Urinary bladder (tissue), 4 donors: Measurements from ENCODE around the gene FOXJ3. TPM values are rescaled to one million over a fixed set of nuclear protein-coding genes. Genes with fewer than 3 reads are reported as not detected.
A peak's percentile ranks its signal among the peaks of the same experiment; 100 is the strongest.

Source experiments
- DNase-seq: peaks from one replicate; pipeline ENCODE4 v3.0.0-alpha.2; 2015; ENCODE audit errors: extremely low spot score
- H3K27ac ChIP-seq: one replicate; pipeline ENCODE4 v1.5.1; 2013; ENCODE audit warnings: low read depth, mild to moderate bottlenecking, moderate library complexity
- H3K36me3 ChIP-seq: one replicate; pipeline ENCODE4 v1.6.1; 2013; ENCODE audit warnings: mild to moderate bottlenecking, moderate library complexity; ENCODE audit not compliant: insufficient read depth
- H3K4me1 ChIP-seq: one replicate; pipeline ENCODE4 v1.6.1; 2013; ENCODE audit warnings: mild to moderate bottlenecking, moderate library complexity; ENCODE audit not compliant: insufficient read depth
- H3K4me3 ChIP-seq: one replicate; pipeline ENCODE4 v1.5.1; 2013; ENCODE audit warnings: low read depth, low read length
- WGBS: extraction: QIAGEN DNeasy Blood & Tissue Kit; methylation state at CpG from one replicate; pipeline ENCODE4 v1.1.7; 2013; 5-methylcytosine and 5-hydroxymethylcytosine counted together
- polyA plus RNA-seq: library from polyadenylated mRNA; stranded (reverse); fragments of 200-250 nt; gene quantifications from one replicate; pipeline ENCODE4 v1.2.3, GENCODE V29; 2013
- total RNA-seq: library from RNA; depleted of rRNA; stranded (reverse); fragments of >200 nt; gene quantifications from one replicate; pipeline ENCODE4 v1.2.3, GENCODE V29; 2014
- donor health status: healthy with polysubstance abuse.
- donor health status: healthy.

FOXJ3 gene
- total and polyA plus RNA-seq, 2 donors, result 21.4 to 103 TPM

DNA sequence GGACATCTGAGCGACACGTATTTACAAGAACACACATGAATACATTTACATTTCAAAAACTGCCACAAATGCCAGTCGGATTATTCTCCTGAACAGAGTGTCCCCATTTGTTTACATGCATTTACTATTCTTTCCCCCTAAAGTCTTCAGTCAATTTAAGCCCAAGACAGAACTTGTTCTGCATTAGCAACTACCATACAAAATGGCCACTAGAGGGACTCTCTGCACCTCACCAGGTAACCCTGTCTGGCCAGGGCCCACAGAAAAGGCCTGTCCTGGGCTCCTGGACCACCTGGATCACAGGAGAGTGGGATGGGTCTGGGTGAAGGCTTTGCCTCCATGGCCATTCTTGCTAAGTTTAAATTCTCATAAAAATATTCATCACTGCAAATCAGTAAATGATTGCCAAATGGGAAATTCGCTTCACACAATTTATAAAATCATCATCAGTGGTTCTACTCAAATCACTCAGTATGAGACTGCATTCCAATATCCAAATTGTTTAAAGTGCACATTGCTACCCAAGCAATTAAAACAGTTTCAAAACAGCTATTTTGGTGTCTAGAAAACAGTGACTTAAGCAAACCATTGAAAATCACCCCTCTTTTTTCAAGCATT lies 158.0 kb downstream of the FOXJ3 start:
- Histone ChIP-seq H3K36me3 (no peaks in the 10 kb centered on the region), H3K27ac (no peak overlapping the region), H3K4me1 (no peaks in the 10 kb centered on the region), H3K4me3 (no peak overlapping the region)
- WGBS, result 68% methylated on average over 4 of the region's 4 CpGs
- no peak for DNase-seq

DNA sequence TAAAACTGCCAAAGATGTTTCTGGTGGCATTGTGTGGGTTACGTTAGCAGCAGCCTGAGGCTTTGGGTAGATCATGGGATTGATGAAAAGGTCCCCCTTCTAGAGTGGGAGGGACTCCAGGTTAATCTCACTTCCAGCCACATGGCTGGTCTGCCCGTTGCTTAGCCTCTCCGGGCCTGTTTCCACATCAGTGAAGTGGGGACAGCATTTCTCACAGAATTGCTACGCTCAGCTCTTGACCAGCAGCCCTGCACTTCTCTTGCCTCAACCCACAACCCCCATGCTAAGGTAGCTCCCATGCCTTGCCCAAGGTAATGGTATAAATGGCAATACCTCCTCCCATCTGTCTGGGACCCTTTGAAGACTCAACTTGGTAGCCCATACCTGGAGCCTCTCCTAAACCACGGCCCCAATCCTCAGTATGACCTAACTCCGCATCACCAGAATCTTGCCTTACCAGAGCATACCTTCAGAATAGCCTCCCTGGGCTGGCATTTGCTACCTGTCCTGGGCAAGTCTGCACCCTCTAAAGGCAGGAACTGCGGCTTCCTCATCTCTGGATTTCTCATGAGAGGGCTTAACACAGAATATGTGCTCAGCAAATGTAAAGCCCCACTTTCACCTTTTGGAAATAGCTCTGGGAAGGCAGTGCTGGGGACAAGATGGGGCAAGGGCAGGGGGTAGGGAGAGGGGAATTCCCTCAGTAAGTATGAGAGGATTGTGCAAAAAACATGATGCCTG lies 159.6 kb downstream of the FOXJ3 start:
- DNase-seq, result no peak
- 92% methylated on average over 7 of the region's 7 CpGs for WGBS
- Histone ChIP-seq H3K36me3 (no peaks in the 10 kb centered on the region), H3K4me1 (no peaks in the 10 kb centered on the region), H3K27ac (no peak overlapping the region), H3K4me3 (no peak overlapping the region)

DNA sequence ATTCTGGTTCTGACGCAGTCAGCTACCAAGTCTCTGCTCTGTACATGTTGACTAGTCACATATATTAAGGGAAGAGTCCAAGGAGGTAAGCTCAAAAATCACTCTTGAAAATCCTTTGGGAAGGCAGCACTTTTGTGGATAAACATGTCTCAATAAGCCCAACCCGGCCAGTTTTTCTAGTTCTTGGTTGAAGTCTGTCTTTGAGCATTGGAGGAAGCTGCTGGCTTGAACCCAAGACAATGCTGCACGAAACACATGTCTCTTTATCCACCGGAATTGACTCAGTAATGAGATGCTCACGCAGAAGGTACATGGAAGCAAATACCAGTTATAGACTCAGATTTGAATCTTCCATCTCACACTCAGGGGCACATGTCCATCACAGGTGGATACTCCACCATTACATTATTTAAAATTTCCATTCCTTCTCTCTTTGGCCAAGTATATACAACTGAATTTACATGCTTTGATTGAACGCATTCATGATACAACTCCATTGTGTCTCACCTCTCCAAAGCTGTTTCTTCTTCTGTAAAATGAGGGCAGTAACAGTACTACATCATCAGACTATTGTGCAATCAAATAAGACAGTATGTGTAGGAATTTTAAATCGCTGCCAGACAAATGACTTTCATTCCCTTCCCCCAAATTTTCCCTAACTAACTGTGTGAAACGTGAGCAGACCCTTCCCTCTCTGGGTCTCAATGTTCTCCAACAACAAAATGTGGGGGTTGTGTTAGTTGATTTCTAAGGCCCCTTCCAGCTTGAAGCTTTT lies 160.9 kb downstream of the FOXJ3 start:
- Histone ChIP-seq H3K27ac (no peak overlapping the region), H3K4me3 (no peak overlapping the region), H3K4me1 (no peaks in the 10 kb centered on the region), H3K36me3 (no peaks in the 10 kb centered on the region)
- WGBS, result 64% methylated on average over 8 of the region's 8 CpGs
- no peak for DNase-seq

DNA sequence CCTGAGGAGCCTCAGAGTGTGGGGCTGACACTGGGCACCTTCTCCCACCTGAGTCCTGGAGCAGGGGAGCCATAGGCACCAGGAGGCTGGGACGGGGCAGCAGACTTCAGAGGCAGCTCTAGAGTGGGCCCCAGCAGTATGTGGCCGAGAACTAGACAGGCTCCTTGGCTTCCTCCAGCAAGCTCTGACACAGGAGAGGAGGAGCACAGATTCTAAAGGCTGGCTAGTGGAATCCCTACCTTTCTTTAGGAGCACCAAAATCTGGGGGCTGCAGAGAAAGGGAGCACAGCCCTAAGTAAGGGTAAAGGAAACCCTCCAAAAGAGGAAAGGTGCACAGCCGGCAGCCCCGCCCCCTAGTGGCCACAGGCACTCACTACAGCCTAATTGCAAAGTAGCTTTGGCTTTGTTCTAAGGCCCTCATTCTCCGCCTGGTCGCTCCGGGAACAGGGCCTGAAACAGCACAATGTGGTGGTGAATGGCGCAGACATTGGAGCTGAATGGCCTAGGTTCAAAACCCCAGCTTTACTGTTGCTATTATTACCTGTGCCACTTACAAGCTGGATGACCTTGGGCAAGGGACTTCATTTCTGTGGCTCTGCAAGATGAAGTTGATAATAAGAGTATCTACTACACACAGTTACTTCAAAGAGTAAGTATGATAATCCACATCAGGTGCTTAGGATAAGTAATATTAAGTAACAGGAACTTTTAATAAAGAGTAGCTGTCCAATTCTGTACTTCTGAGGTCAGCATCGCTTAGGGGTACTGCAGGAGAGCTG lies 161.7 kb downstream of the FOXJ3 start:
- Histone ChIP-seq H3K4me1 (no peaks in the 10 kb centered on the region), H3K36me3 (no peaks in the 10 kb centered on the region), H3K27ac (no peak overlapping the region), H3K4me3 (no peak overlapping the region)
- 39% methylated on average over 9 of the region's 9 CpGs for WGBS
- DNase-seq, result no peak

DNA sequence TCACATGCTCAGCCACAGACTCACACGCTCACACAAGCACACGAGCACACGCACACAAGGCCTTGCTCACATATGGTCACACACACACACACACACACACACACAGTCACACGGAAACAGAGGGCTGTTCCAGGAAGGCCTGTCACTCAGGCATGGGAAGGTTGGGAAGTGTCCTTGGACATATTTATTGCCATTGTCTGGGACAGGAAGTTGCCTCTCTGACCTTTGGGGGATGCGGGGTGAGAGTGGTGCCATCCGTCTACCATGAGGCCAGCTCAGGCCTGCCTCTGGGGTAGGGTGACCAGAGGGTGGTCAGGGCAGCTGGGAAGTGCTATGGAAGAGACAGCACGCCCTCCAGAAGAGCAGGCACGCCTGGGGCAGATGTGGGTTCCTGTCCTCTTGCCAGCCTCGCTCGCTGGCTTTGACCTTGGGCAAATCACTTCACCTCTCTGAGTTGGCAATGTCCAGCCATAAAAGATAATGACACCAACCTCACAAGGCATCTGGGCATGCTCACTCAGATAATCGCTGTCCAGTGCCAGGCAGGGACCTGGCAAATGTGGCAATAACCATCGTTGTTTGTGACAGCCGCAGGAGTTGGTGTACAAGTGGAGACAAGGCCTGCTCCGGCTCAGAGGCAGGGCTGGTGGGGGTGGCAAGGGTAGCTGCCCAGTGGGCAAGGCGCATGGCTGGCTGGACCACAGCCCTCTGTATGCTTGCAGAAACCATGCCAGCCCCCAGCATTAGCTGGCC lies 162.5 kb downstream of the FOXJ3 start:
- Histone ChIP-seq H3K4me1 (no peaks in the 10 kb centered on the region), H3K4me3 (no peak overlapping the region), H3K27ac (no peak overlapping the region), H3K36me3 (no peaks in the 10 kb centered on the region)
- 53% methylated on average over 15 of the region's 15 CpGs for WGBS
- DNase-seq, result no peak

DNA sequence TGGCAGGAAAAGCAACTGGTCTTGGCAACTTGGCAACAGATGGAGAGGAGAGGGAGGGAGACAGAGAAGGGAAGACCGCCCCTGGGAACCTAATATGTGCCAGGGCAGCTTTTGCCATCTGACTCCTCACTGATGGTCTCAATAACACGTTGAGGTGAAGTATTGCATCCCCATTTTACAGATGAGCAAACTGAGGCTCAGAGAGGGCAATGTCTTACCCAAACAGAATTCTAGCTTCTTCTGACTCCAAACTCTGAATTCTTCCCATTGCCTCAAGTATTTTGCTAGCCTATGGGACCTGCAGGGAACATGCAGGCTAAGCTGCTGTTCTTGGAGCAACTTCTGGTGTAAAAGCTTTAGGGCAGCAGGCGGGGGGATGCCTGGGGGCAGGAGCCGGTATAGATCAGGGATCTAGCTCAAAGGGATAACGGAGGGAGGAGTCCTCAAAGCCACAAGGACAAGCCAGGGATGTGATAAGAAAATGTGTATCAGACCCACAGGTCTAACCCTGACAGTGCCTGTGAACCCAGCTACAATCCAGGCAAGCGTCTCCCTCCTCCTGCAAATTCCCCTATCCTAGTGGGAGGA lies 163.3 kb downstream of the FOXJ3 start:
- Histone ChIP-seq H3K36me3 (no peaks in the 10 kb centered on the region), H3K4me1 (no peaks in the 10 kb centered on the region), H3K4me3 (no peak overlapping the region), H3K27ac (no peak overlapping the region)
- 64% methylated on average over 6 of the region's 6 CpGs for WGBS
- no peak for DNase-seq

DNA sequence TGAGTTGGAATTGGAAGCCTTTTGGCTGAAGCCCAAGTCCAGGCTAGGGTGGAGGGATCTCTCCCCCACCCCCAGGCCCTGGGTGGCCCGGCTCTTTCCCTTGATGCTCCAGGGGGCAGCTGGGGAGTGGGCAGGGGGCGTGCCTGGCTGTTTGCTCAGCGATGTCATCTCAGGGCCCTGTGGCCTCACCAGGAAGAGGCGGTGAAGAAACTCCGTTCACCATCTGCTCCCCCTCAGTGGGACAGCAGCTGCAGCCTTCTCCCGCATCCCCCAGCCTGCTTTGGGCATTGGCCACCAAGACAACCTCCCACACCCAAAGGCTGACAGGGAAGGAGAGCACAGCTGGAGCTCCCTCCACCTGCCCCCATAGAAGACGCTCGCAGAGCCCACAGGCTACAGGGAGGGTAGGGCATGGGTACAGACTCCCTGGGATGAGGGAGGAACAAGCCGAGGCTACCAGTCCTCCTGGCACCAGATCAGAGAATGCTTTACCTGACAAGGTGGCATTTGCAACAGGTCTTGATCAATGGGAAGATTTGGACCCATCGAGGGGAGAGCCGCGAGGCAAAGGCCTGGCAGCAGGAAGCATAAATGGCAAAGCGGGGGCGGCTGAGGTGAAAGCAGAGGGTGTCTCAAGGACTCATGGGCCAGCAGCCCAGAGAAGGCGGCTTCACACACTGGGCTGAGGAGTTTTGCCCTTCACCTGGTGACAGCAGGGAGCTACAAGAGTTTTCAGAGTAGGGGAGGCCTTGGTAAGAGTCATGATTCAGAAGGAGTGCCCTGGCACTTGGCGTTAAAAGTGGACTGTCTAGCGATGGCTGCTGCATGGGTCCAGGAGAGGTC lies 164.0 kb downstream of the FOXJ3 start:
- Histone ChIP-seq H3K4me1 (no peaks in the 10 kb centered on the region), H3K36me3 (no peaks in the 10 kb centered on the region), H3K4me3 (no peak overlapping the region), H3K27ac (no peak overlapping the region)
- 65% methylated on average over 17 of the region's 17 CpGs for WGBS
- no peak for DNase-seq

DNA sequence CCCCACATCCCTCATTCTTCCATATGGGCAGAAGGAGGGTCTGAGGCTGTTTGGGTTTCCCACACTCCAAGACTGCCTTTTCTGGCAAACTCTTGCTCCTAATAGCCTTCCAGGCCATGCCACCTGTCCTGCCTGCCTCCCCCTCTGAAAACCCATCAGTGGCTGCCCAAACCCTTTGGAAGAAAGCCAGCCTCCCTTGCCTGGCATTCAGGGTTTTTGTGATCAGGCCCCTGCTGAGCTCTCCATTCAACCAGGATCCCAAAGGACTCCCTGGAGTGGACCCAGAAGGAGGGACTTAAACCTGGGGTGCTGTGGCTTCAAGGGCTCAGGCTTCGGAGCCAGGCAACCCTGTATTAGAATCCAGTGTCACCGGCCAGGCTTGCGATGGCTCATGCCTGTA lies 166.3 kb downstream of the FOXJ3 start:
- no peaks in the 10 kb centered on the region for H3K4me1 ChIP-seq
- no peak overlapping the region for H3K4me3 ChIP-seq
- H3K36me3 ChIP-seq, result no peaks in the 10 kb centered on the region
- H3K27ac ChIP-seq, result no peak overlapping the region
- DNase-seq, result no peak
- WGBS, result 91% methylated on average over 3 of the region's 3 CpGs

DNA sequence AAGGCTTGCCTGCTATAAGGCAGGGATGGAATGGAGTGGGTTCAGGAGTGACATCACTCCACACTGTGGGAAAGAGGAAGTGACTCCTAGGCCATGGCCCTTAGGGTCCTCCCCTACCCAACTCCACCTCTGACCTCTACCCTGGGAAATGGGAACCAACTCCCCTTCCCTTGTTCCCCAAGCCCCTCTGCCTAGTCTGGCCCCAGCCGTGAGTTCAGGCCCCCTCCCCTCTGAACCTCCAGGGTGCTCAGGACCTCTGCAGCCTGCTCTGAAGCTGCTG lies 166.7 kb downstream of the FOXJ3 start:
- Histone ChIP-seq H3K36me3 (no peaks in the 10 kb centered on the region), H3K27ac (no peak overlapping the region), H3K4me3 (no peak overlapping the region), H3K4me1 (no peaks in the 10 kb centered on the region)
- WGBS, result 83% methylated on average over 1 of the region's 1 CpG
- DNase-seq, result no peak

DNA sequence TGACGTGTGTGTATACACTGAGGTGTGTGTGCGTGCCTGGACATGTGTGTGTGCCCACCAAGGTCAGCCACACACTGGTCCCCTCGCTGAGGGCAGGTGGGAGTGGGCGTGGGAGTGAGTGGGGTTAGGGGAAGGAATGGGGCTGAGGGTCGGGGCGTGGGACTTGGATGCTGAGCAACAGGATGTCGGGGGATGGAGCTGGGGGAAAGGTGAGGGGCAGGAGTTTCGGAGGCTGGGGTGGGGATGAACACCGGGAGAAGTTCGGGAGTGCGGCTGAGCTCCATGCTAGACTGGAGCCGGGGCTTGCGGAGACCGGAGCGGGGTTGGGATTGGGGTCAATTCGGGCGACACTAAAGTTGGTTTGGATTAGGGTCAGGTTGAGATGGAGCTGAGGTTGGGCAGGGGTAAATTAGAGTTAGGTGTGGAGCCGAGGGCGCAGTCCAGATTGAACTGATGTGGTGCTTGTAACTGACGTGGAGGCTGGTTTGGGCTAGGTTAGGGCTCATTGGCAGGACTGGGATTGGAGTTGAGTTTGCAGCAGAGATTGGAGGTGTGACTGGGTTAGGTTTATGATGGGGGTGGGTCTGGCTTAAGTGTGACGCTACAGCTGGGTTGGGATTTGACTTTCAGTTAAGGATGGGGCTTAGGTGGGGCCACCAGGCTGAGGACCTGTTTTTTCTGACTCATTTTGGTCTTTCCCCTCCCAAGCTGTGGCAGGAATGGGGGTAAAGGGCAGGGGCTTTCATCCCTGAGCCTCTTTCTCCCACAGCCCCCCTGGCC lies 167.2 kb downstream of the FOXJ3 start:
- no peaks in the 10 kb centered on the region for H3K36me3 ChIP-seq
- H3K4me1 ChIP-seq, result no peaks in the 10 kb centered on the region
- no peak overlapping the region for H3K27ac ChIP-seq
- no peak for DNase-seq
- no peak overlapping the region for H3K4me3 ChIP-seq
- WGBS, result 77% methylated on average over 21 of the region's 21 CpGs

DNA sequence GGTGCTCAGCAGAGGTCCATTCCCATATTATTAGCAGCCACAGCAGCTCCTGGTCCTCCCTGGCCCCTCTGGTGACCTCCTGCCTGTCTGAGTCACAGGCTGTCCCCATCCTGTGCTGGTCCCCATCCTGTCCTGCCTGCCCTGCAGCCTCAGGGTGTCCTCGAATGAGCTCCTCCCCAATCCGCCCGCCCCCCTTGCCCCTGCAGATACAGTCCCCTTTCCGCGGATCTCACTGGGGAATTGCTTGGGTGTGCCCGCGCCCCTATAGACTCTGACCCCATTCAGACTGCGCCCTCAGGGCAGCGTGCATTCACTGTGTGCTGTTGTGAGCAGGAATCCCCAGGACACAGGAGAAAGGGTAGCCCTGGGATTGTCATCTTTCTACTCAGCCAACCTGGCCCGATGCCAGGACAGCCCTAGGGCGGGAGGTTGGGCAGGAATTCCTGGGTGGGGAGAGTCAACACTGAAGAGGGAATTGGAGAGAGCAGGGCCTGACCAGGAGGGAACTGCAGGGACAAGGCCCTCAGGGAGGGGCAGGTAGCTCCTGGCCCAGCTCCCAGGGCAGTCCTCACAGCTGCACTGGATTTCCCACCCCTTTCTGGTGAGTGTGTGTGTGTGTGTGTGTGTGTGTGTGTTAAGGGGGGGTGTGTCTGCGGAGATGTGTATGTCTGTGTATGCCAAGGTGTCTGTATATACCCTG lies 169.4 kb downstream of the FOXJ3 start:
- Histone ChIP-seq H3K36me3 (no peaks in the 10 kb centered on the region), H3K4me3 (no peak overlapping the region), H3K4me1 (no peaks in the 10 kb centered on the region), H3K27ac (no peak overlapping the region)
- peak; percentile 59 for DNase-seq
- WGBS, result 53% methylated on average over 12 of the region's 12 CpGs
